Measurements from ENCODE around the gene RASSF10.

RASSF10 gene

DNA sequence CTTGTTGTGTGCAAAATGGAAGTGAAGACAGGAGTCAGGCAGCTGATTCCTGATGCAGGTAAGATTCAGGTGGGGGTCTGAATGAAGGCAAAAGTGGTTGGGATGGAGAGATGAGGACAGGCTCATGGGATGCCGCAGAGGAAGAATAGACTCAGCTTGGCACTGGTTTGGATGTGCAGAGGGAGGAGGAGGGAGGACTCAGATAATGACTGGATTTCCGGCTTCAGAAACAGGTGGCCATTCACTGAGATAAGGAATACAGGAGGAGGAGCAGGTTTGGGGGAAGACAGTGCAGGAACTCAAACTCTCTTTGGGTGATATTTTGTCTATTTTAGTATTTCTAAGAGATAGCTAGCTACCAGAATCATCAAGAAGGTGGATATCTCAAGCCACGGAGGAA is 19.2 kb downstream of the RASSF10 start:
- TF ChIP-seq CREB1 (IDR thresholded peaks at IDR 0.05; ENCODE audit: low read depth), result no peak
- no peak for TF ChIP-seq EP300 (IDR thresholded peaks at IDR 0.05; ENCODE audit: borderline replicate concordance)
- no peak for TF ChIP-seq YY1 (IDR thresholded peaks at IDR 0.05; ENCODE audit: low read depth)
- TF ChIP-seq ZBTB7A (IDR thresholded peaks at IDR 0.05; ENCODE audit: low read depth), result no peak
- TF ChIP-seq TEAD4 (IDR thresholded peaks at IDR 0.05), result no peak
- TF ChIP-seq, protein P1, sequence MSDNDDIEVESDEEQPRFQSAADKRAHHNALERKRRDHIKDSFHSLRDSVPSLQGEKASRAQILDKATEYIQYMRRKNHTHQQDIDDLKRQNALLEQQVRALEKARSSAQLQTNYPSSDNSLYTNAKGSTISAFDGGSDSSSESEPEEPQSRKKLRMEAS (IDR thresholded peaks at IDR 0.05), result no peak
- no peak for TF ChIP-seq TCF12 (IDR thresholded peaks at IDR 0.05; ENCODE audit: low read depth)
- TF ChIP-seq TAF1 (IDR thresholded peaks at IDR 0.05; ENCODE audit: low read depth), result no peak
- TF ChIP-seq, protein P2, sequence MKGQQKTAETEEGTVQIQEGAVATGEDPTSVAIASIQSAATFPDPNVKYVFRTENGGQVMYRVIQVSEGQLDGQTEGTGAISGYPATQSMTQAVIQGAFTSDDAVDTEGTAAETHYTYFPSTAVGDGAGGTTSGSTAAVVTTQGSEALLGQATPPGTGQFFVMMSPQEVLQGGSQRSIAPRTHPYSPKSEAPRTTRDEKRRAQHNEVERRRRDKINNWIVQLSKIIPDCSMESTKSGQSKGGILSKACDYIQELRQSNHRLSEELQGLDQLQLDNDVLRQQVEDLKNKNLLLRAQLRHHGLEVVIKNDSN (IDR thresholded peaks at IDR 0.05), result no peak
- TF ChIP-seq FOXM1 (IDR thresholded peaks at IDR 0.05; ENCODE audit: borderline replicate concordance, low read depth), result no peak

- TF ChIP-seq NFIC (IDR thresholded peaks at IDR 0.05), result no peak
- TF ChIP-seq EP300 (IDR thresholded peaks at IDR 0.05; ENCODE audit: borderline replicate concordance), result no peak
- TF ChIP-seq TAF1 (IDR thresholded peaks at IDR 0.05; ENCODE audit: low read depth), result no peak
- no peak for TF ChIP-seq YY1 (IDR thresholded peaks at IDR 0.05; ENCODE audit: low read depth)
- no peak for TF ChIP-seq TCF12 (IDR thresholded peaks at IDR 0.05; ENCODE audit: low read depth)
- TF ChIP-seq, protein P2 (IDR thresholded peaks at IDR 0.05), result no peak
Measured at GRCh38 chr11:13029872-13030271, 20.8 kb downstream of the RASSF10 start.

- TF ChIP-seq CEBPB (IDR thresholded peaks at IDR 0.05) (no peak), NFIC (IDR thresholded peaks at IDR 0.05) (peak; percentile 61)
Measured at GRCh38 chr11:13030857-13031256, 21.7 kb downstream of the RASSF10 start.

GRCh38 chr11:13031349-13031748 is 22.2 kb downstream of the RASSF10 start:
- TF ChIP-seq YY1 (IDR thresholded peaks at IDR 0.05; ENCODE audit: low read depth) (no peak), RAD21 (IDR thresholded peaks at IDR 0.05; ENCODE audit: low read depth) (no peak), EGR1 (IDR thresholded peaks at IDR 0.05) (no peak), TEAD4 (IDR thresholded peaks at IDR 0.05) (no peak), ZBTB7A (IDR thresholded peaks at IDR 0.05; ENCODE audit: low read depth) (no peak), EP300 (IDR thresholded peaks at IDR 0.05; ENCODE audit: borderline replicate concordance) (no peak), TAF1 (IDR thresholded peaks at IDR 0.05; ENCODE audit: low read depth) (no peak), FOXM1 (IDR thresholded peaks at IDR 0.05; ENCODE audit: borderline replicate concordance, low read depth) (no peak), CREB1 (IDR thresholded peaks at IDR 0.05; ENCODE audit: low read depth) (no peak), NFIC (IDR thresholded peaks at IDR 0.05) (no peak), TCF12 (IDR thresholded peaks at IDR 0.05; ENCODE audit: low read depth) (no peak)
- TF ChIP-seq, protein P3, sequence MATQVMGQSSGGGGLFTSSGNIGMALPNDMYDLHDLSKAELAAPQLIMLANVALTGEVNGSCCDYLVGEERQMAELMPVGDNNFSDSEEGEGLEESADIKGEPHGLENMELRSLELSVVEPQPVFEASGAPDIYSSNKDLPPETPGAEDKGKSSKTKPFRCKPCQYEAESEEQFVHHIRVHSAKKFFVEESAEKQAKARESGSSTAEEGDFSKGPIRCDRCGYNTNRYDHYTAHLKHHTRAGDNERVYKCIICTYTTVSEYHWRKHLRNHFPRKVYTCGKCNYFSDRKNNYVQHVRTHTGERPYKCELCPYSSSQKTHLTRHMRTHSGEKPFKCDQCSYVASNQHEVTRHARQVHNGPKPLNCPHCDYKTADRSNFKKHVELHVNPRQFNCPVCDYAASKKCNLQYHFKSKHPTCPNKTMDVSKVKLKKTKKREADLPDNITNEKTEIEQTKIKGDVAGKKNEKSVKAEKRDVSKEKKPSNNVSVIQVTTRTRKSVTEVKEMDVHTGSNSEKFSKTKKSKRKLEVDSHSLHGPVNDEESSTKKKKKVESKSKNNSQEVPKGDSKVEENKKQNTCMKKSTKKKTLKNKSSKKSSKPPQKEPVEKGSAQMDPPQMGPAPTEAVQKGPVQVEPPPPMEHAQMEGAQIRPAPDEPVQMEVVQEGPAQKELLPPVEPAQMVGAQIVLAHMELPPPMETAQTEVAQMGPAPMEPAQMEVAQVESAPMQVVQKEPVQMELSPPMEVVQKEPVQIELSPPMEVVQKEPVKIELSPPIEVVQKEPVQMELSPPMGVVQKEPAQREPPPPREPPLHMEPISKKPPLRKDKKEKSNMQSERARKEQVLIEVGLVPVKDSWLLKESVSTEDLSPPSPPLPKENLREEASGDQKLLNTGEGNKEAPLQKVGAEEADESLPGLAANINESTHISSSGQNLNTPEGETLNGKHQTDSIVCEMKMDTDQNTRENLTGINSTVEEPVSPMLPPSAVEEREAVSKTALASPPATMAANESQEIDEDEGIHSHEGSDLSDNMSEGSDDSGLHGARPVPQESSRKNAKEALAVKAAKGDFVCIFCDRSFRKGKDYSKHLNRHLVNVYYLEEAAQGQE (IDR thresholded peaks at IDR 0.05; ENCODE audit: low read depth), result no peak
- TF ChIP-seq, protein P1 (IDR thresholded peaks at IDR 0.05), result no peak
- TF ChIP-seq, protein P2 (IDR thresholded peaks at IDR 0.05), result no peak

DNA sequence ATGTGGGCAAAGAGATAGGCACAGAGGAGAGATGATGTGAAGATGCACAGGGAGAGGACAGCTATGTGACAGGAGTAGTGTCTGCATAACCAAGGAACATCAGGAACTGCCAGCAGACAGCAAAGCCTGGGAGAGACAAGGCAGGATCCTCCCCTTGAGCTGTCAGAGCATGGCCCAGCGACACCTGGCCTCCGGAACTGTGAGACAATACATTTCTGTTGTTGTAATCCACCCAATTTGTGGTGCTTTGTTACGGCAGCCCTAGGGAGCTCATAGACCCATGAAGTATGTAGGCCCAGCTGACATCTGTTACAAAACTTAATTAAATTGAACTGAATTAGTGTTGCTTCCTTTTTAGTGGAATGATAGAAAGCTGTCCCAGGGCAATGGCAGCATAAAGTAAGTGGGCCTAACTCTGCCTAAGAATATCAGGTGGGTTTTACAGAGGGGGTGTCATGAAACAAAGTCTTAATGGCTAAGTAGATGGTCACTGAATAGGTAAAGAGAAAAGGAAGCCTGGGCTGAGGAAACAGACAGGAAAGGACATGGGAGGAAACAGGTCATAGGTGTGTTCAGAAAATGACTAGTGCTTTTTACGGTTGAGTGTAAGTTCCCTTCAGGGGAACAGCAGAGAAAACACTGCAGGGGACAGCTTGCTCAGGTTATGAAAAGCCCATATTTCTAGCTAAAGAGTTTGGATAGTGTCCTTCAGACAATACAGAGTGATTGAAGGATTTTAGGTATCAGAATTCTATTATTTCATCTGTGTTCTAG is 24.8 kb downstream of the RASSF10 start:
- TF ChIP-seq, protein P3 (IDR thresholded peaks at IDR 0.05; ENCODE audit: low read depth), result no peak
- TF ChIP-seq, protein P2 (IDR thresholded peaks at IDR 0.05), result no peak
- TF ChIP-seq TAF1 (IDR thresholded peaks at IDR 0.05; ENCODE audit: low read depth), result no peak
- no peak for TF ChIP-seq NFIC (IDR thresholded peaks at IDR 0.05)
- TF ChIP-seq, protein P1 (IDR thresholded peaks at IDR 0.05), result no peak
- no peak for TF ChIP-seq TEAD4 (IDR thresholded peaks at IDR 0.05)
- no peak for TF ChIP-seq YY1 (IDR thresholded peaks at IDR 0.05; ENCODE audit: low read depth)
- no peak for TF ChIP-seq CEBPB (IDR thresholded peaks at IDR 0.05)
- TF ChIP-seq EP300 (IDR thresholded peaks at IDR 0.05; ENCODE audit: borderline replicate concordance), result no peak
